HFFc6 (cell line): ENCODE measurements around the gene HIBCH. TPM values are rescaled to one million over a fixed set of nuclear protein-coding genes. Genes with fewer than 3 reads are reported as not detected.
A peak's percentile ranks its signal among the peaks of the same experiment; 100 is the strongest.
"Not testable (repeated sequence)": the region's sequence is repeated elsewhere in the genome, so short reads cannot be mapped to it uniquely, and the experiment has no call there.

Source experiments
- DNase-seq: peaks from one replicate; pipeline ENCODE4 v3.0.0-alpha.2; 2018
- H3K27ac Mint-ChIP-seq: 2 replicates; pipeline ENCODE4 v1.8.0; 2020; ENCODE audit warnings: mild to moderate bottlenecking, mixed read lengths
- H3K27me3 Mint-ChIP-seq: 2 replicates; pipeline ENCODE4 v1.8.0; 2021; ENCODE audit warnings: mild to moderate bottlenecking, moderate library complexity, mixed read lengths; ENCODE audit not compliant: insufficient read depth
- H3K36me3 Mint-ChIP-seq: 2 replicates; pipeline ENCODE4 v1.8.0; 2021; ENCODE audit warnings: low read depth, mixed read lengths
- H3K4me1 Mint-ChIP-seq: 2 replicates; pipeline ENCODE4 v1.8.0; 2020; ENCODE audit warnings: low read depth, mixed read lengths
- H3K4me3 Mint-ChIP-seq: 2 replicates; pipeline ENCODE4 v1.8.0; 2020; ENCODE audit warnings: mild to moderate bottlenecking, moderate library complexity, mixed read lengths
- H3K9me3 Mint-ChIP-seq: 2 replicates; pipeline ENCODE4 v1.8.0; 2020; ENCODE audit warnings: mild to moderate bottlenecking, mixed read lengths
- CTCF ChIP-seq: fragments of 200-600 bp; sonication (generic); IDR thresholded peaks from 2 replicates; pipeline ENCODE4 v1.5.0; 2021; ENCODE audit warnings: antibody characterized with exemption, mild to moderate bottlenecking
- total RNA-seq, 6 experiments: library from RNA; stranded (reverse); fragmentation: NEBNext Ultra II Directional; extraction: Animal tissue kit (Norgen Biotek cat#: 25700); gene quantifications; 2 replicates in 1 of 6; 3 replicates in 5 of 6; pipeline ENCODE4 v1.2.3, GENCODE V29; 2021

HIBCH gene
- total RNA-seq, 6 experiments from 2014 or later, result 14.6 to 20.5 (median 17.2) TPM

- Mint-ChIP-seq H3K36me3 (no peaks in the 10 kb centered on the region), H3K9me3 (no peaks in the 10 kb centered on the region), H3K4me1 (peaks cover 17% of the 10 kb centered on the region), H3K27me3 (no peaks in the 10 kb centered on the region), H3K4me3 (no peak overlapping the region), H3K27ac (no peak overlapping the region)
- TF ChIP-seq CTCF, result no peak
- DNase-seq, result no peak
Measured at GRCh38 chr2:190361572-190361971, 41.9 kb upstream of the HIBCH start.

DNA sequence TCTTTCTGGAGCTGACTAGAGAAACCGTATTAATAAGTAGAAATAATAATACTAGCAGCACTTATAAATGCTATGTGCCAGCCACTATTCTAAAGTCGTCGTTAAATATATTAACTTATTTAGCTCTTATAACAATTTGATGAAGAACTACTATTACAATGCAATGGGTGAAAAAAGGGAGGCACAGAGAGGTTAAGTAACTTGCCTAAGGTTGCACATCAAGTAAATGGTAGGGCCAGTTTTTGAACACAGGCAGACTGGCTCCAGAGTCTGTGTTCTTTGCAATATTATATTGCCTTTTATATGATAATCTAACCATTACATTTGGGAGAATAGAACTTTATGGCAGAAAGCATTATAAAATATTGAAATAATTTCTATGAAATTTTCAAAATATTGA lies 41.3 kb upstream of the HIBCH start:
- no peak for TF ChIP-seq CTCF
- Mint-ChIP-seq H3K9me3 (no peaks in the 10 kb centered on the region), H3K36me3 (no peaks in the 10 kb centered on the region), H3K27me3 (no peaks in the 10 kb centered on the region), H3K4me3 (no peak overlapping the region), H3K27ac (no peak overlapping the region), H3K4me1 (peaks cover 17% of the 10 kb centered on the region)
- DNase-seq, result no peak

DNA sequence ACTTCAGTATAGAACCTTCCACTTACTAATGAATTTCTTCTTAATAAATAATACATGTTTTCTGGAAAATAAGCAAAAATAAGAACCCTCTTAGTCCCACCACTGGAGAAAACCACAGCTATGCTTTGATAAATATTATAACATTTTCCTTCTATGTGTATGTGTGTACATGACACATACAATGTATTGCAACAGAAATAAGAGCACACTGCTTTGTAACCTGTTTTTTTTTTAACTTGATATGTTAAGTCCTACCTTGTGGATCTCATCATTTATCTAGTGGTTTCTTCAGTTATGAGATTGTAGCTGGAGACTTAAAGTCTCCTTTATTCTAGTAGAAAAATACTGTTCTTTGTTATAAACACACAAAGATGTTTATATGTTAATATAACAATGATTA lies 40.9 kb upstream of the HIBCH start:
- H3K36me3 Mint-ChIP-seq, result no peaks in the 10 kb centered on the region
- peaks cover 17% of the 10 kb centered on the region for H3K4me1 Mint-ChIP-seq
- TF ChIP-seq CTCF, result no peak
- no peak for DNase-seq
- H3K27ac Mint-ChIP-seq, result no peak overlapping the region
- no peaks in the 10 kb centered on the region for H3K27me3 Mint-ChIP-seq
- H3K9me3 Mint-ChIP-seq, result no peaks in the 10 kb centered on the region
- H3K4me3 Mint-ChIP-seq, result peak overlapping the region; percentile 83; the same call in 1 of the 2 replicates

DNA sequence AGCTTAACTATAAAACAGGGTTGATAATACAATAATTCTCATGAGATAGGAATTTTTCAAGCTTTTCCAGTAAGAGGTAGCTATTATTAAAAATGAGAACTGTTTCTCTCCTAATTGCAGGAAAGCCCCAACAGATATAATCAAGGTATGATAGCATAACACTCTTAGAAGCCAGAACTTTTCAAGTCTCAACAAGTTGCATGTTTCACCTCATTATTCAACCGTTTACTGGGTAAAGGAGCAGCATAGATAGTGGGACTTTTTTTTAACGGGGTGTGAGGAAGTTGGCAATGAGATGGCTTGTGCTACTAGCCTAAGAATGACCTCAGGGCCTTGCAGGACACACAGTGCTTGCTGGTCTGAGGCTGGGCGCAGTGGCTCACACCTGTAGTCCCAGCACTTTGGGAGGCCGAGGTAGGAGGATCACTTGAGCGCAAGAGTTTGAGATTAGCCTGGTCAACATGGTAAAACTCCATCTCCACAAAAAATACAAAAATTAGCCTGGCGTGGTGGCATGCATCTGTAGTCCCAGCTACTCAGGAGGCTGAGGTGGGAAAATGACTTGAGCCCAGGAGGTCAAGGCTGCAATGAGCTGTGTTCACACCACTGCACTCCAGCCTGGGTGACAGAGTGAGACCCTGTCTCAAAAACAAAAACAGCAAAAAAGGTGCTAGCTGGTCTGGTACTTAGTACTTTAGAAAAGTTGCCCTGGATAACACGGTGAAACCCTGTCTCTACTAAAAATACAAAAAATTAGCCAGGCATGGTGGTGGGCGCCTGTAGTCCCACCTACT lies 39.2 kb upstream of the HIBCH start:
- Mint-ChIP-seq H3K4me1 (peaks cover 17% of the 10 kb centered on the region), H3K4me3 (peak overlapping the region; percentile 83), H3K27ac (peak overlapping the region; percentile 78; the same call in 1 of the 2 replicates)
- DNase-seq, H3K36me3 Mint-ChIP-seq, H3K9me3 Mint-ChIP-seq, H3K27me3 Mint-ChIP-seq: not testable (repeated sequence)

DNA sequence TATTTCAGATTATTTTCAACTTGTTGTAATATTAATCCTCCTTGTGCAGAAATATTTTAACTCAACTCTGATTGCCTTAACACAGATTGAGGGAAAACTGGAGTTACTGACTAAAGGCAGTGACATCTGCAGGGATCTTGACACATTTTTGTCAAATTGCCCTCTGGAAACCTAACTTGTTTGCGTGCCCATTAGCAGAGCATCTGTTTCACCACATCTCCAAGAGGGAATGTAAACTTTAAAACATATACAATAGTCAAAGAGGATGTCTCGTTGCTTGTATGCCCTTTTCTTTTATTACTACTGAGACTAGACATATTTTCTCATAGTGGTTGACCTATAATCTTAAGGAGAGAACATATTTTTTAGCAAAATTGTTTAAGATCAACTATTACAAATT lies 38.0 kb upstream of the HIBCH start:
- no peaks in the 10 kb centered on the region for H3K27me3 Mint-ChIP-seq
- no peak for TF ChIP-seq CTCF
- no peak for DNase-seq
- no peaks in the 10 kb centered on the region for H3K9me3 Mint-ChIP-seq
- H3K4me1 Mint-ChIP-seq, result peaks cover 17% of the 10 kb centered on the region
- no peak overlapping the region for H3K4me3 Mint-ChIP-seq
- H3K27ac Mint-ChIP-seq, result no peak overlapping the region
- no peaks in the 10 kb centered on the region for H3K36me3 Mint-ChIP-seq

DNA sequence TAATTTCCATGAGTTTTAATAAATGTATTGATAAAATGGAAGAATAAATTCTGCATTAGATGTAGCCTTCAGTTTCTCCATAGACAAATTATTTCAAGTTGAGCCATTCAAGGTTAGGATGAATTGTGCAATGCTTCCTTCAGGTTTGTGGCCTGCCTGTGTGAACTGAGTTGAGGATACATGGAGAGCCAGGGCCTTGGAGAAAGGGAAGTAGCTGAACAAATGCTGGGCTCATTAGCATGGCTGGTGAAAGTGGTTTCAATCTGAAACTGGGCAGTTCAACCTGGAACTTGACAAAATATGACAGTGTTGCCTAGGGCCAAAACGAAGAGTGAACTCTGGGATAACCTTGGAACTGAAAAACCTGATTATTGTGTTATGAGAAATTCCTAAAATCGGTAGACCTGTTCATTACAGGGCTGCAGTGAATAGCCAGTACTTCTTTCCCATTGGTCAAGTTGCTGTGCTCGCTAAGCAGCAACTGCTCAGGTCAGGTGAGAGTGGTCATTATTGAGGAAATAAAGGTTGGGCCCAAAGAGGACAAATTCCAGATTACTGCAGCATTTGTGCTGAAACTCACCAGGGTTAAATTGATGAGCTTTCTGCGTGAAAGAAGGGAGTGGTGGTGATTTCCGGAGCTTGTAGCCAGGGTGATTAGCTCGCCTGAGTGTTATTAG lies 36.5 kb upstream of the HIBCH start:
- H3K4me1 Mint-ChIP-seq, result peaks cover 17% of the 10 kb centered on the region
- TF ChIP-seq CTCF, result no peak
- no peak for DNase-seq
- H3K9me3 Mint-ChIP-seq, result no peaks in the 10 kb centered on the region
- no peak overlapping the region for H3K4me3 Mint-ChIP-seq
- no peaks in the 10 kb centered on the region for H3K36me3 Mint-ChIP-seq
- H3K27ac Mint-ChIP-seq, result no peak overlapping the region
- H3K27me3 Mint-ChIP-seq, result no peaks in the 10 kb centered on the region
